NCI-H345 treated with DMSO at 0.1 percent for 48 hours (cell line): Measurements from ENCODE around the gene C5orf46.
"Not testable (repeated sequence)": the region's sequence is repeated elsewhere in the genome, so short reads cannot be mapped to it uniquely, and the experiment has no call there.

Experiments
- DNase-seq: peaks from one replicate; lab custom pipeline; 2025; ENCODE audit not compliant: unreplicated experiment; lab: John Stamatoyannopoulos, UW

C5orf46 gene

DNA sequence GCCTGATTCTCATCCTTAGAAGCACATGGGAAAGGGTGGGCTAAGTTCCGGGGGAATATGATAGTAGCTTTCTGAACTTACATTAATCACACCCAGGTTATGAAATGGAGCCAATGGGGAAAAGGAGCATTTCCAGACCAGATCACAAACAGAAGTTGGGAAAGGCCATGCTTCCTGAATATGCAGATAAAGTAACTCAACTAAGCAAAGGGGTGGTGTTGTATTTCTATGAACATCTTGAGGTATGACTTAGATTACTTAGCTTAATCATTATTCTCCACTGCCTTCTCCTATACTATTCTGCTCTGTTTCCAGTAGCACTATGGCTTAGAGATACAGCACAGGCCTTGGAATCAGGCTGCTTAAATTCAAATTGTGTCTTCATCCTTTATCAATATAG lies 10.5 kb downstream of the C5orf46 start:
- DNase-seq: no peak

DNA sequence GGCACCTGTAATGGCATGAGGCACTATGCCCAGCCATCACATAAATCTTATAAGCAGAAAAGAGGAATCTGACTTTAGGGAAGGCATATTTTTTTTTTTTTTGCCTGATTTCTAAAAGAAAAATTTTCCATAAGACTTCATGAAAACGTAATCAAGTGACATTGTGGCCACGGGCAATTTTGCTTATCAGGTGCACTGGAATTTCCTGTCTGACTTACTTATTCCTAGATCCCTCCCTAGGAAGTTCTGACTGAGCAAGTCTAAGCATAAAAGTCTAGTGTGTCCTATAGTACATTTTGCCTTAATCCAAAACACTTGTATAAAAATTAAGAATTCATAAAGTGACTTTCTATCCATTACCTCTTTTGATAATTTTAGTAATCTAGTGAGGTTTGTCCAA lies 12.5 kb downstream of the C5orf46 start:
- DNase-seq: no peak

DNA sequence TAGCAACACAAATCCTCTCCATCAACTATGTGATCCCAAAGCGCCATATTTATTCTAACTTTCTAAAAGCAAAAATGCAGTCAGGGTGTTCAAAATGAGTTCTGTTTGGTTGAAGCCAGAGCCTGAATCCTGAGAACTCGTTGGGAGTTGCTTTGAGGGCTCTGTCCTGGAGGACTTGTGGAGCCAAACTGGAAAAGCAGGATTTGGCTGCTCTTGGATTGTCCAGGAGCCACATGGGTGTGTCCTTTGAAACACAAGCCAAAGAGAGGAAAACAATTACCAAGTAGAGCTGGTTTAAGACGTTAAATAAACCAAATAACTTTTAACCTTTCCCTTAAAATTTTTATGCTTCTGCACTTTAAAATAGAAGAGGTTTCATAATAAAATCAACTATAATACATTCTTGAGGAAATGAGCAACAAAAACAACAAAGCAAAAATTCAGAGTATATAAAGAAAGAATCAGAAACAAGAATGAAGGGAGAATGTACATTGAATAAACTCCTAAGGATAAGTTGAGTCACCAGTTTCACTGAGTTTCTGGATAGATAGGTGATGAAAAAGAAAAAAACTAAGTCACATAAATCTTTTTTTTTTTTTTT lies 13.5 kb downstream of the C5orf46 start:
- no peak for DNase-seq

DNA sequence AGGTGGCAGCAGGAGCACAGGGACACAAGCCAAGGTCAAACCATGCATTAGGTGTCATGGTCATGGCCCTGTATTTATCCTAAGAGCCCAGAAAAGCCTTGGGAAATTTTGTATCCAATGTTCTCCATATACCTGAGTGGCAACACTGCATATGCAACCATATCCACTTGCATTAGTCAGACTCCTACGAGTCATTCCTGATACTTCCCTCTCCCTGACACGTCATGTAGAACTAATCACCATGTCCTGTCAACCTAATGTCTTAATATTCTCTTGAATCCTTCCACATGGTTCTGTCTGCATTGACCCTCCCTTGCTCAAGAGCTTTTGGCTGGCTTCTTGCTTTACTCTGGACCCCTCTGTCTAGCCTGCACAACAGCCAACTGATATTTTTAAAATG lies 18.4 kb downstream of the C5orf46 start:
- no peak for DNase-seq

DNA sequence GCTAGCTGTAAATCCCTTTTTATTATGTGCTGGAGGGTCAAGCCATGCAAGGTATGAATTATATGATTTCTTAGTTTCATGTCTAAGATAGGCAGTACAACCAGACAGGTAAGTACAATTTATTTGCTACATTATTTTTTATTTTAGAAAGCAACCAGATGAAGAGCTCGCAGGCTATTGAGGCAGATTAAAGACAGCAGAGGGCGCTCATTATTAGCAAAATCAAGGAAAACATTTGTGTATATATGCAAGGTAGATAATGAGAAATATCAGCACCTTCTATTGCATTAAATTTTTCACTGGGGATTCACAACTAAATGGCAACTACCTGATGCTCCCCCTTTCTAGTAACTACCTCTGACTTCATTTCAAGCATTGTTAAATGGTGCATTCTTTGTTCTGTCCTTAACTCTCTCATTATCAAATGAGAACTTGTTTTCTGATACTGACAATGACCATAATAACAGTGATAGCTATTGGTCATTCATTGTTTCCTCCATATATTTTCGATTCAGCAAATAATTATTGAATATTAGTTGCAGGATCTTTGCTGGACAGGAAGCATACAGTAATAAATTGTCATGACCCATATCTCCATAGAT lies 19.2 kb downstream of the C5orf46 start:
- peak; percentile 2 for DNase-seq

DNA sequence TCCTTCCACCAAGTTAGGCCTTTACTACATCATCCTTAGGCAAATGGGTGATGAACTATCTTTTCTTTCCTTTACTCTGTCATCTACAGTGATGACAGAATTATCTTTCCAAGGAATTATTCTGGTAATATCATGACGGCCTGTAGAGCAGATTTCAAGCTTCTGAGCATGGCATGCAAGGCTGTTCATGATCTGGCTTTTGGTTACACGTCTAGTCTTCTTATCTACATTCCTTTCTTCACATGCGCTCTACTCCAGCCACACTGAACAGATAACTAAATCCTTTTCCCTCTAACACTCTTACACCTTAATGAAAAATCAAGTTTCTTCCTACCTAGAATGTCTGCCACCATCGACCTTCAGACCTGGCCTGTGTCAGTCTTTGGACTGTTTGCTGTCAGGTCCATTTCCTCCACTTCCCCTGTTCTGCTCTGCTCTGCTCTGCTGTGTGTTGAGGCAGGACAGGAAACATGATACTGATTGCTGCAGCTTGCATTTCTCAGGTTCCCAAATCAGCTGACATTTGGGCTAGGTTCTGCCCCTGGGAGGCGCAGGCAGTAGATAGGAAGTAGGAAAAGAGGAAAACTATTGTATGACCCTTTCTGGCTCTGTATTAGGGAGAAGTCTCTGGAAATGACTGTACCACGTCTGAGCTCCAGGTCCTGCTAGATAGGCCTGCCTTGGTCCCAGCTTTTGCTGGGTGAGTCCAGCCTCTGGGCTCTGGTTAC lies 23.6 kb downstream of the C5orf46 start:
- DNase-seq: no peak

DNA sequence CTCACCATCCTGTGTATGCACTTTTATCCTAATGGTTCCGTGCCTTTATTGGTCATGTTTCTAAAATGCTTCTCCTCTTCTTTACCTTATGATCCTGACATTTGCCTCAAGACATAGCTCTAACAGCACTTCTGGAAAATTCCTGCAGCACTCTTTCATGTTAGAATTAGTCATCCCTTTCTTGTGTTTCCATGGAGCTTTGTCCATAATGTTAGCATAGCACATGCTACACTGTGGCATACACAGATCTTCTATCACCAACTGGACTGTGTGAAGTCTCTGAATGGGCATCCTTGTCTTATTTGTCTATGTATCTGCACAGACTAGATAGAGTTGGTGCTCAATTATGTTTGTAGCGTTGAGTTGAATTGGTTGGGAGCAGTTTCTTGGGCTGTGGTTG lies 25.9 kb downstream of the C5orf46 start:
- no peak for DNase-seq

DNA sequence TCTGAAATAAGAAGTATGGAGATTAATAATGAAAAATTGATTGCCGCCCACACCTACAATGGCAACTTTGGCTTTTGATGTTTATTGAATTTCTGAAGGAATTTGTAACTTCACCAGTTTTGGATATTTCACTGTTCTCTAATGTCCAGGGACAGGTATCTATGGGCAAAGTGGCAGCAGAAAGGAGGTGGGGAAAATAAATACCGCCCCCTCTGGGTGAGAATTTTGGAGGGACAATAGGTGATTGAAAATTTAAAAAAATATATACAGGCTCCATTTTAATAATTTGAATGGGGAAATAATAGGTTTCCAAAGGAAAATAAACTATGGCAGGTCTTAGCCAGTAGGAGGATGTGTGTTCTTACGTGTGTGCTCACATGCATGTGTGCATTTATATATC lies 26.6 kb downstream of the C5orf46 start:
- DNase-seq: no peak

DNA sequence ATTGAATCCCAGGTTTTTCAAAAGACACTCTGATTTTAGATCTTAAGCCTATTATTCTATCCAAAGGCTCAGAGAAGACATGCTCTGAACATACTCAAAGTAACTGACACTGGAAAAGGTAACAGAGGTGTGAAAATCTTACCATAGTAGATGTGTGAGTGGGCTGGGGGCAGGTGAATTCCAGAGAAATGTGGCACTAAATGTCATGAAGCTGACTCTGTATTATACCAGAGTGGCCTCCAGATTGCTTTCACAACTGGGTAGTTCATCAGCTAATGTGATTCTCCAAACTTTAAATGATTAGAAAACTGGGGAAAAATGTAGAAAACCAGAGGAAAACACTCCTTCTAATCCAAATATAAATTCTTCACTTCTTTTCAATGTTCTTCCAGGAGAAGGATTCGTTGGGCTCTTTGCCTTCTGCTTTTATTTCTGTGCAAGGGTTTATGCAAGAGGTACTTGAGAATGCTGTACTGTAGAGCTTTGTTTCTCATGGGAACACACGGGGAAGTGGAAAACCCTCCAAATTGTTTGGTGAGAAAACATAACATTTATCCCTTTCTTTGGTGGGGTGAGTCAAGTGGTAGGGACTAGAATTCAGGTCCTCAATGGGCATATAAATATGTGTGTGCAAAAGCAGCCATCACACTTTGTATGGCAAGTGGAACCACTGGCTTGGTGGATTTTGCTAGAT lies 28.1 kb downstream of the C5orf46 start, which contains the start of gene SCGB3A2:
Gene SCGB3A2 (plus strand): TSS at position 646 of the 694 bp plus-strand sequence. CDS start 93 bp downstream, outside the sequence.
- DNase-seq: no peak

DNA sequence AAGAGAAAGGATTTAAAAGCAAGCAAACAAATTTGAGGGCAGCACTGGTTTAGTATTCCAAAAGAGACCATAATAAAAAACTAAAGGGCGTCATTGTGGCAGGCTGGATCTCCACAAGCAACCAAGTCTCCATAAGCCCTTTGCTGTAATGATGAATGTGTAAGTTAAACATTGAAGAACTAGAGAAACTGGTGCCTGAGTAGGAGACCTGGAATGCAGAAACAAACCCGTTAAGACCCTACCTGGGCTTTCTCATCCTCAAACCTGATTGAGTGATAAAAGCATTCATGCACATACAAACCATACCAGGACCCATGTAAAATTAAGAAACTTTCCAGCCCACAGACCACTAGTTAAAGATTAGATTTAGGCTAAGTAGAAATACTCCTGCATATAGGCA lies 29.7 kb downstream of the C5orf46 start:
- no peak for DNase-seq

DNA sequence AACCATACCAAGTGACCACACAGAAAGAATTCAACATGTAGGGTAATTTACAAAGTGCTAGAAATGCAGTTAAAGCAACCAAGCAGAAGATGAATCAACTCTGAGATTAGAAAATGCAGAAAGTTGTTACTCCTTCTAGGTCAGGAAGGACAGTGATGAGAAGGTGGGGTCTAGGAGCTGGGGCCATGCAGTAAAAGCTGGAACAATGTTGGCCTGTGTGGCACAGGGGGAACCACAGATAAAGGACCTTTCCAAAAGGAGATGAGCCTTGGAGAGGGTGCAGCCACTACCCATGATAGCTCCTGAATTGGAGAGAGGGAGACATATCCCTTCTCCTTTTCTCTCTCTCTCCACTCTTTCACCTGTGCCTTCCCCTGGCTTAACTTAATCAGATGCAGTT lies 30.2 kb downstream of the C5orf46 start:
- no peak for DNase-seq

DNA sequence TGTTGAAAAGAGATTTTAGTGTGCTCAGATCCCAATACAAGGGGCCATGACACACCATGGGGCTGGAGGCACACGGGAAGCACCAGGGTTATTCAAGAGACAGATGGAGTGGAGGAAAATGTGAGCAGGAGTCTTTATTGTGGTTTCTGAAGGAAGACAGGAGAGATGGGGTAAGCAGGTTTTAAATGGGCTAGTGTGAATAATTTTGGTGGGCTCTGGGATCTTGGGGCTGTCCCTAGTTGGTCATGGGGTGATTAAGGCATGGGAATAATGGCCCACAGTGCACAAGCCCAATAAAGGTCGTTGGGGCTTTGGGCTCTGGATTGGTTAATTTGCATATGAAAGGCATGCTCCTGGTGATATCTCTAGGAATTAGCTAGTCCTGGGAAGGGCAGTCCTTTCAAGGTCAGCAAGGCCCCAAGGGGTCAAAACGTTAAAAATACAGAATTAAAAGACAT lies 31.4 kb downstream of the C5orf46 start:
- DNase-seq: no peak

DNA sequence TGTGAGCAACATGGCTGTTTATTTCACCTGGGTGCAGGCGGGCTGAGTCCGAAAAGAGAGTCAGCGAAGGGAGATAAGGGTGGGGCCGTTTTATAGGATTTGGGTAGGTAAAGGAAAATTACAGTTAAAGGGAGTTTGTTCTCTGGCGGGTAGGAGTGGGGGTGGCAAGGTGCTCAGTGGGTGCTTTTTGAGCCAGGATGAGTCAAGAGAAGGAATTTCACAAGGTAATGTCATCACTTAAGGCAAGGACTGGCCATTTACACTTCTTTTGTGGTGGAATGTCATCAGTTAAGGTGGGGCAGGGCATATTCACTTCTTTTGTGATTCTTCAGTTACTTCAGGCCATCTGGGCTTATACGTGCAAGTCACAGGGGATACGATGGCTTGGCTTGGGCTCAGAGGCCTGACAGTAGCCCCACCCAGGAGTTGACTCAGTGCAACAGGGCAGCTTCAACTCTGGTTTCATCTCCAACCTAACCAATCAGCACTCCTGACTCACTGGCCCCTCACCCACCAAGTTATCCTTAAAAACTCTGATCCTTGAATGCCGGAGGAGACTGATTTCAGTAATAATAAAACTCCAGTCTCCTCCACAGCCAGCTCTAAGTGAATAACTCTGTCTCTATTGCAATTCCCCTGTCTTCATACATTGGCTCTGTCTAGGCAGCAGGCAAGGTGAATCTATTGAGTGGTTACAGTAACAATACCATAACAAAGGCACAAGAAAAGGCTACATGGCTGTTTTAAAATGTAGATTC lies 32.0 kb downstream of the C5orf46 start:
- DNase-seq: not testable (repeated sequence)

DNA sequence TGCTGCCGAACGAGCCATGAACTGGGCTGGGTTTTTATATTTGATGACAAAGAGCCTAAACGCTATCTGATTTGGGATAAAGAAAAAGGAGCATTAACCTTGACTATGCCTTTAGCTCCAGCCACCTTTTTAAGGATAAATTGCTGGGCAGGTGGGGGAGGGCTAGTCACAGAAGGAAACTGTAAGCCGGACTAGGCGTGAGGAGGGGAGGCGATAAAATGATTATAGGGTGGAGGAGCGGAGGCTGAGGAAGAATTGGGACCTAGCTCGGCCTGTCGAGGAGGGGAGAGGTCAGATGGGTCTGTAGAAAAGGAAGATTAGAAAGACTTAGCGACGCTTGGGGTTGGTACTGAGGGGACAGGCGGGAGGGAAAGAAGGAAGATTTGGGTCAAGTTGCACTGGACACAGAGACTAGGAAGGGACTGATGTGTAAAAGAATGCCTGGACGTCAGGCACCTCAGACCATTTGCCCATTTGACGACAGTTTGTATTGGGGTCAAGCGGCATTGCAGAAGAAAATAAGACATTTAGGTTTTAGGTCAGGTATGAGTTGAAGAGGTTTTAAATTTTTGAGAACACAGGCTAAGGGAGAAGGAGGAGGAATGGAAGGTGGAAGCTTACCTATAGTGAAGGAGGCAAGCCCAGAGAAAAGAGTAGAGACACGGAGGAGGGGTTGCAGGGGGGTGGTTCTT lies 33.4 kb downstream of the C5orf46 start:
- DNase-seq: not testable (repeated sequence)

DNA sequence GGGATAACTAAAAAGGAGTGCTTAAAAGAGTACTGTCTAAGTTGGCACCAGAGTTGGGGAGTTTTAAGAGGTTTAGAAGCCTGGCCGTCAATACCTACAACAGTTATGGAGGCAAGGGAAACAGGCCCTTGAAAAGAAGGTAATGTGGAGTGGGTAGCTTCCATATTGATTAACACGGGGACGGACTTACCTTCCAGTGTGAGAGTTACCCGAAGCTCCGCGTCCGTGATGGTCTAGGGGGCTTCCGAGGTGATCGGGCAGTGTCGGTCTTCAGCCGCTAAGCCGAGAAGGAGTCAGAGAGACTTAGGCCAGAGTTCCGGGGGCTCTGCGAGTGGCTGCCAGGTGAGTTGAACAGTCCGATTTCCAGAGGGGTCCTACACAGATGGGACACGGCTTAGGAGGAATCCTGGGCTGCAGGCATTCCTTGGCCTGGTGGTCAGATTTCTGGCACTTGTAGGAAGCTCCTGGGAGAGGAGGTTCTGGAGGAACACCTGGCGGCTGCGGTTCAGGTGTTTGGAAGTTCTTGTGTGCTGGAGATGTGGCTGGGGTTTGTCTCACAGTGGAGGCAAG lies 34.3 kb downstream of the C5orf46 start:
- not testable (repeated sequence) for DNase-seq

DNA sequence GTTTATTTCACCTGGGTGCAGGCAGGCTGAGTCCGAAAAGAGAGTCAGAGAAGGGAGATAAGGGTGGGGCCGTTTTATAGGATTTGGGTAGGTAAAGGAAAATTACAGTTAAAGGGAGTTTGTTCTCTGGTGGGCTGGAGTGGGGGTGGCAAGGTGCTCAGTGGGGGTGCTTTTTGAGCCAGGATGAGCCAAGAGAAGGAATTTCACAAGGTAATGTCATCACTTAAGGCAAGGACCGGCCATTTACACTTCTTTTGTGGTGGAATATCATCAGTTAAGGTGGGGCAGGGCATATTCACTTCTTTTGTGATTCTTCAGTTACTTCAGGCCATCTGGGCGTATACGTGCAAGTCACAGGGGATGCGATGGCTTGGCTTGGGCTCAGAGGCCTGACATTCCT lies 36.4 kb downstream of the C5orf46 start:
- DNase-seq: not testable (repeated sequence)

DNA sequence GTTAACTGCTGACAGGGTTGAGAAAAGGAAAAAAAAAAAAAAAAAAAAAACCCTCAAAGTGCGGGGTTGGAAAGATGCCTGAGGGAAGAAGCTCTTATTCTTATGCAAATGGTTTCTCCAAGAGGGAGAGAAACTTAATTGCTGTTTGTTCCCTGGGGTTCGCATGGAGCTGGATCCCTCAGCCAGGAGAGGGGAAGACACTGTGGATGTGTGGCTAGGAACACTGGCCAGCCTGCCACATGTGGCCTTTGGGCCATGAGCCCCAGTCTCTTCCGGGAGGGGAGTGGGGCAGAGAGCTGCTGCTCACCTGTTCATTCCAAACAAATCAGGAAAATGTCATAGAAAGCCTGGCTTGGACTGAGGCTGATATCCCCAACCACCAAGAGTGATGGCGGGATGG lies 37.2 kb downstream of the C5orf46 start:
- DNase-seq: no peak

DNA sequence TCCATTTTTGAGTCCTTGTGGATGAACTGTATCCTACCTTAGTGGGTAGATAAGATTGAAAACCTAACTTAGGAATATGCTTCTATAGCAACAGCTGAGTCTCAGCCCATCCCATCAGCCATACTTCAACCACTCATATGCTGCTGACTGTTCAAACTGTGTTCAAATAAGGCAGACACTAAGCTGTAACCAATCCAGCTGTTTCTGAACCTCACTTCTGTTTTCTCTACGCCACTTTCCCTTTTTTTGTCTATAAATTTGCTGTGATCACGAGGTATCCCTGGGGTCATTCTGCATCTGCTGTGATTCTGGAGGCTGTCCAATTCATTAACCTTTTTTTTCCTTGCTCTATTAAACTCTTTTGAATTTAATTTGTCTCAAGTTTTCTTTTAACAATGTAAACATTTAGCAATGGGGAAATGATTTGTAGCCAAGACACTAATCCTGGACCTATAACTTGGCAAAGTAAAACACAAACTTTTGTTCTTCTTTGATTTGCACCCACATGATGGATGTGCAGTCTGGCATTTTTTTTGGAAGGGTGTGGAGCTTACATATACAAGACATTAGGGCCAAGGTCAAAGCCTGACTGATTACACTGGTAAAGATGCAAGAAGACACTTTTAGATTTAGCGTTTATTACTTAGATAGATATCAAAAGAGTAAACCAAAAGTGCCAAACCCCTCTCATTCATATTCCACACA lies 42.7 kb downstream of the C5orf46 start:
- DNase-seq: no peak

DNA sequence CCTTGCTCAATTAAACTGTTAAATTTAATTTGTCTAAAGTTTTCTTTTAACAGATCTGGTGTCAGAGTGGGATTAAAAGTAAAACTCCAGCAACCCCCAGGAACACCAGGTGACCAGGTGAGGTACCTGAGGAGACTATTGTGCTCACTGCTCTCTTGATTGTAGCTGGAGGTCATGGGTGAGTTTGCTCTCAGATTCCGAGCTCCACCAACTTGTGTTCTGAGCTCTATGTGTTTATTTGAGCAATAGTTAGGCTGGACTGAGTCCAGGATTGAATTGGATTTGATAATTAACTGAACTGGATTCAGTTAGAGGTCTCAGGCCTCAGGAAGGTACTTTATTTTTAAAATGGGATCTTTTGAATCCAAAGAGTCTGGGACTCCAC lies 45.7 kb downstream of the C5orf46 start:
- DNase-seq: no peak
